Suprapubic skin (tissue), 3 donors: ENCODE measurements around the gene P3H1.

ENCODE experiments used
- POLR2A ChIP-seq, 2 donors: fragments of 450-650 bp; IDR thresholded peaks; one replicate each; pipeline ENCODE4 v1.6.1; 2017; ENCODE audit warnings: antibody characterized with exemption in 2 of 2, mild to moderate bottlenecking in 2 of 2, moderate library complexity in 2 of 2
- TF ChIP-seq, protein P1 (sequence below), 2 donors: fragments of 200-600 bp in 1 of 2; fragments of 450-650 bp in 1 of 2; sonication (generic) in 1 of 2; IDR thresholded peaks; one replicate each; pipeline ENCODE4 v1.5.1; 2016 to 2019; ENCODE audit warnings: antibody characterized with exemption in 2 of 2, mild to moderate bottlenecking in 1 of 2, moderate library complexity in 1 of 2

DNA sequence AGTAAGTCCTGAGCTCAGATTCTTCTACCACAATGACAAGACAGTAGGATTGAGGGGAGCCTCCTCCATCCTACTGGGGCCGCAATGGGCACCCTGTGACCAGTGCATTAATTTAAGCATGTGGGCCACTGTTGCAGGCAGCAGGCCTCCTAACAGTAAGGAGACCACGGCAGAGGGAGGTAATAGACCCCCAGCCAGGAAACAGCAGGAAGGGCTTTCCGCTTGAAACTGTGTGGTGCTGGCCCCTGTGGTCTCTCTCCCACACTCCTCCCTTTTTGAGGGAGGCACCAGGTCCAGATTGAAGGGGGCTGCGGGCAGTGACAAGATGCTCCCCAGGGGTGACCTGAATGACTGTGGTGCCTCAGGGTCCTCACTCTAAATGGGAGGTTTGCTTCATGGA is 25.1 kb downstream of the P3H1 start:
- TF ChIP-seq, protein P1, sequence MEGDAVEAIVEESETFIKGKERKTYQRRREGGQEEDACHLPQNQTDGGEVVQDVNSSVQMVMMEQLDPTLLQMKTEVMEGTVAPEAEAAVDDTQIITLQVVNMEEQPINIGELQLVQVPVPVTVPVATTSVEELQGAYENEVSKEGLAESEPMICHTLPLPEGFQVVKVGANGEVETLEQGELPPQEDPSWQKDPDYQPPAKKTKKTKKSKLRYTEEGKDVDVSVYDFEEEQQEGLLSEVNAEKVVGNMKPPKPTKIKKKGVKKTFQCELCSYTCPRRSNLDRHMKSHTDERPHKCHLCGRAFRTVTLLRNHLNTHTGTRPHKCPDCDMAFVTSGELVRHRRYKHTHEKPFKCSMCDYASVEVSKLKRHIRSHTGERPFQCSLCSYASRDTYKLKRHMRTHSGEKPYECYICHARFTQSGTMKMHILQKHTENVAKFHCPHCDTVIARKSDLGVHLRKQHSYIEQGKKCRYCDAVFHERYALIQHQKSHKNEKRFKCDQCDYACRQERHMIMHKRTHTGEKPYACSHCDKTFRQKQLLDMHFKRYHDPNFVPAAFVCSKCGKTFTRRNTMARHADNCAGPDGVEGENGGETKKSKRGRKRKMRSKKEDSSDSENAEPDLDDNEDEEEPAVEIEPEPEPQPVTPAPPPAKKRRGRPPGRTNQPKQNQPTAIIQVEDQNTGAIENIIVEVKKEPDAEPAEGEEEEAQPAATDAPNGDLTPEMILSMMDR (IDR thresholded peaks at IDR 0.05): no peak
- TF ChIP-seq POLR2A (IDR thresholded peaks at IDR 0.05): no peak
